ENCODE results near the gene MAOB. TPM values are rescaled to one million over a fixed set of nuclear protein-coding genes. Genes with fewer than 3 reads are reported as not detected.

The MAOB gene
- total RNA-seq, 1 experiment from 2014 or later = 1.1 TPM

GRCh38 chrX:43815209-43815608 lies 67.0 kb downstream of the MAOB start:
- Histone ChIP-seq H3T11ph (ENCODE audit: low read length) (no peak overlapping the region), H3K18ac (ENCODE audit: insufficient read length, low read depth, low read length) (no peak overlapping the region), H2BK5ac (ENCODE audit: insufficient read length, low read length) (no peak overlapping the region), H3K9ac (ENCODE audit: extremely low read depth, insufficient read length, low read length) (no peak overlapping the region), H3K9me3 (ENCODE audit: control insufficient read depth, low read depth, low read length) (peaks cover 11% of the 10 kb centered on the region), H3K79me2 (ENCODE audit: insufficient read depth, low read length) (no peaks in the 10 kb centered on the region), H3K4ac (ENCODE audit: low read depth, low read length) (no peak overlapping the region), H2BK15ac (ENCODE audit: low read depth, low read length) (no peak overlapping the region), H3K23me2 (ENCODE audit: insufficient read length, low read depth, low read length, poor library complexity, severe bottlenecking) (no peaks in the 10 kb centered on the region), H2BK20ac (ENCODE audit: low read depth, low read length, poor library complexity, severe bottlenecking) (no peak overlapping the region), H3K79me1 (ENCODE audit: insufficient read depth, low read depth, low read length, poor library complexity, severe bottlenecking) (no peaks in the 10 kb centered on the region), H4K8ac (replicated peaks; ENCODE audit: insufficient read length, low read depth, low read length) (no peak overlapping the region), H3K4me1 (ENCODE audit: insufficient read depth, low read length) (no peaks in the 10 kb centered on the region), H4K5ac (ENCODE audit: insufficient read length, low read depth, low read length) (no peak overlapping the region), H2AK5ac (ENCODE audit: insufficient read length, low read length) (no peak overlapping the region), H3K23ac (ENCODE audit: insufficient read length, low read depth, low read length) (no peak overlapping the region), H3K14ac (ENCODE audit: insufficient read depth, low read length) (no peak overlapping the region), H4K20me1 (ENCODE audit: control insufficient read depth, insufficient read depth, insufficient read length) (no peaks in the 10 kb centered on the region), H3K4me2 (ENCODE audit: insufficient read depth, insufficient read length, low read length) (no peak overlapping the region), H3K27ac (ENCODE audit: insufficient read length, low read depth, low read length) (no peak overlapping the region), H2AFZ (ENCODE audit: low read length) (no peak overlapping the region), H3K27me3 (ENCODE audit: insufficient read depth, low read length) (no peaks in the 10 kb centered on the region), H3K56ac (ENCODE audit: insufficient read length, low read depth, low read length) (no peak overlapping the region), H2BK12ac (ENCODE audit: insufficient read length, low read depth, low read length) (no peak overlapping the region), H4K91ac (ENCODE audit: insufficient read length, low read depth, low read length) (no peak overlapping the region), H2BK120ac (ENCODE audit: low read depth, low read length, poor library complexity, severe bottlenecking) (no peak overlapping the region)
- no peak for TF ChIP-seq CTCF (conservative IDR thresholded peaks at IDR 0.05)
- Mint-ChIP-seq H3K4me1 (no peaks in the 10 kb centered on the region), H3K27ac (no peak overlapping the region), H3K4me3 (no peak overlapping the region), H3K36me3 (ENCODE audit: insufficient read depth in 1 of 3, low read depth in 3 of 3) (no peaks in the 10 kb centered on the region), H3K9me3 (peaks cover 36 to 58% of the 10 kb centered on the region in 2 experiments), H3K27me3 (ENCODE audit: low read depth) (peaks cover 2% of the 10 kb centered on the region)
- DNase-seq = no peak
- WGBS (ENCODE audit: extremely low coverage, insufficient read length, low lambda C conversion rate) = no CpG with 5 or more reads among the region's 2 CpGs
